ENCODE measurements around the gene UNG.

UNG gene

GRCh38 chr12:109089683-109090082, 7.7 kb upstream of the UNG start:
- no peak for DNase-seq (ENCODE audit: low spot score)

GRCh38 chr12:109092497-109093021, 4.8 kb upstream of the UNG start:
- DNase-seq (ENCODE audit: low spot score): no peak

- peak; percentile 93 for DNase-seq (ENCODE audit: low spot score)
These were observed 4.1 kb upstream of the UNG start, which contains the start of gene ALKBH2 for GRCh38 chr12:109093022-109093918. ALKBH2 (minus strand) TSS chr12:109093472; CDS start chr12:109092786, 686 bp downstream.

- no peak for DNase-seq (ENCODE audit: low spot score)
These were observed 310 bp upstream of the UNG start for GRCh38 chr12:109097140-109097434.

- peak; percentile 61 for DNase-seq (ENCODE audit: low spot score)
These were observed 797 bp downstream of the UNG start for GRCh38 chr12:109098183-109098604.

- DNase-seq (ENCODE audit: low spot score): no peak
These were observed 1.3 kb downstream of the UNG start for GRCh38 chr12:109098651-109099050.

- DNase-seq (ENCODE audit: low spot score): no peak
These were observed 2.1 kb downstream of the UNG start for GRCh38 chr12:109099431-109100020.

GRCh38 chr12:109100741-109101140, 3.3 kb downstream of the UNG start:
- no peak for DNase-seq (ENCODE audit: low spot score)

- DNase-seq (ENCODE audit: low spot score): no peak
These were observed 5.1 kb downstream of the UNG start for GRCh38 chr12:109102491-109102890.

- no peak for DNase-seq (ENCODE audit: low spot score)
These were observed 7.8 kb downstream of the UNG start for GRCh38 chr12:109105176-109105575.

- no peak for DNase-seq (ENCODE audit: low spot score)
These were observed 12.5 kb downstream of the UNG start for GRCh38 chr12:109109746-109110350.

GRCh38 chr12:109110988-109111495, 13.6 kb downstream of the UNG start:
- DNase-seq (ENCODE audit: low spot score): peak; percentile 92

- no peak for DNase-seq (ENCODE audit: low spot score)
These were observed 15.5 kb downstream of the UNG start for GRCh38 chr12:109112720-109113465.

- no peak for DNase-seq (ENCODE audit: low spot score)
These were observed 16.4 kb downstream of the UNG start for GRCh38 chr12:109113661-109114321.

- no peak for DNase-seq (ENCODE audit: low spot score)
These were observed 17.2 kb downstream of the UNG start for GRCh38 chr12:109114644-109115043.

GRCh38 chr12:109115404-109115757, 18.0 kb downstream of the UNG start:
- DNase-seq (ENCODE audit: low spot score): no peak

GRCh38 chr12:109115758-109116610, 18.6 kb downstream of the UNG start, which contains the start of gene ACACB:
ACACB (plus strand) TSS chr12:109116587; CDS start chr12:109139406, 22,819 bp downstream.
- no peak for DNase-seq (ENCODE audit: low spot score)

GRCh38 chr12:109116611-109116949, 19.2 kb downstream of the UNG start:
- DNase-seq (ENCODE audit: low spot score): no peak

- DNase-seq (ENCODE audit: low spot score): no peak
These were observed 22.7 kb downstream of the UNG start for GRCh38 chr12:109120095-109120494.

GRCh38 chr12:109120557-109120956, 23.2 kb downstream of the UNG start:
- DNase-seq (ENCODE audit: low spot score): no peak

Data from AG08396 (cell line).